Posterior vena cava (tissue), 2 donors: ENCODE results near the gene LTA4H. TPM values are rescaled to one million over a fixed set of nuclear protein-coding genes. Genes with fewer than 3 reads are reported as not detected.

ENCODE experiments used
- total RNA-seq, 2 donors: library from RNA; stranded (reverse); fragmentation: NEBNext Ultra II Directional; extraction: Animal tissue kit (Norgen Biotek cat#: 25700); gene quantifications; one replicate each; pipeline ENCODE4 v1.2.1, GENCODE V29; 2021
- donor health status: DM: yes; HTN: yes; CAD: no.
- donor health status: DM: yes; HTN: yes; CAD: no.

Gene LTA4H
- total RNA-seq, 2 donors from 2014 or later: 38.2 to 38.4 TPM

Other genes with a start within 250 kb of the LTA4H start
- gene NTN4, start 244.8 kb downstream of the LTA4H start, total RNA-seq: 10 to 100 TPM; 20.5 to 24.6 TPM
- 10 to 100 TPM; 14.0 to 15.2 TPM for gene SNRPF, start 176.6 kb downstream of the LTA4H start, total RNA-seq
- not detected for gene CCDC38, start 93.0 kb downstream of the LTA4H start, total RNA-seq
- gene AMDHD1, start 92.3 kb downstream of the LTA4H start, total RNA-seq: under 1 TPM; 0.29 to 0.46 TPM
- 1 to 10 TPM in 1 of 2 donors, under 1 TPM in 1; 0.29 to 1.2 TPM for gene HAL, start 39.2 kb downstream of the LTA4H start, total RNA-seq
- gene ELK3, start 158.8 kb upstream of the LTA4H start, total RNA-seq: 10 to 100 TPM; 60.6 to 77.3 TPM